Mucosa of stomach (tissue), 1 donor: ENCODE measurements around the gene HSD11B1.

Experiments used
- H3K27me3 ChIP-seq: one replicate; pipeline ENCODE4 v1.7.0; 2013; ENCODE audit warnings: mild to moderate bottlenecking, low read length; ENCODE audit not compliant: control insufficient read depth, insufficient read depth
- H3K36me3 ChIP-seq: one replicate; pipeline ENCODE4 v1.7.0; 2013; ENCODE audit warnings: low read length; ENCODE audit not compliant: control insufficient read depth, insufficient read depth
- H3K4me1 ChIP-seq: one replicate; pipeline ENCODE4 v1.7.0; 2013; ENCODE audit warnings: mild to moderate bottlenecking, low read length; ENCODE audit not compliant: control insufficient read depth, insufficient read depth
- H3K4me3 ChIP-seq: one replicate; pipeline ENCODE4 v1.7.0; 2013; ENCODE audit warnings: low read length
- H3K9ac ChIP-seq: one replicate; pipeline ENCODE4 v1.7.0; 2013; ENCODE audit warnings: mild to moderate bottlenecking, low read length, moderate library complexity
- H3K9me3 ChIP-seq: one replicate; pipeline ENCODE4 v1.7.0; 2013; ENCODE audit warnings: mild to moderate bottlenecking, low read length, moderate library complexity; ENCODE audit not compliant: control insufficient read depth
- donor health status: Pancreatic carcinoma.

Gene HSD11B1

GRCh38 chr1:209717818-209718217, 13.2 kb downstream of the HSD11B1 start:
- no peak overlapping the region for H3K9ac ChIP-seq
- H3K36me3 ChIP-seq, result no peaks in the 10 kb centered on the region
- H3K27me3 ChIP-seq, result no peaks in the 10 kb centered on the region
- no peak overlapping the region for H3K4me3 ChIP-seq
- no peaks in the 10 kb centered on the region for H3K9me3 ChIP-seq
- H3K4me1 ChIP-seq, result no peaks in the 10 kb centered on the region

GRCh38 chr1:209720326-209720725, 15.7 kb downstream of the HSD11B1 start:
- no peak overlapping the region for H3K9ac ChIP-seq
- no peaks in the 10 kb centered on the region for H3K27me3 ChIP-seq
- H3K4me3 ChIP-seq, result no peak overlapping the region
- H3K9me3 ChIP-seq, result no peaks in the 10 kb centered on the region
- no peaks in the 10 kb centered on the region for H3K36me3 ChIP-seq
- H3K4me1 ChIP-seq, result no peaks in the 10 kb centered on the region

- Histone ChIP-seq H3K4me3 (no peak overlapping the region), H3K9ac (no peak overlapping the region), H3K36me3 (no peaks in the 10 kb centered on the region), H3K4me1 (no peaks in the 10 kb centered on the region), H3K27me3 (no peaks in the 10 kb centered on the region), H3K9me3 (no peaks in the 10 kb centered on the region)
These were observed 16.2 kb downstream of the HSD11B1 start for GRCh38 chr1:209720826-209721225.

GRCh38 chr1:209721323-209721722, 16.7 kb downstream of the HSD11B1 start:
- Histone ChIP-seq H3K4me1 (no peaks in the 10 kb centered on the region), H3K9me3 (no peaks in the 10 kb centered on the region), H3K36me3 (no peaks in the 10 kb centered on the region), H3K4me3 (no peak overlapping the region), H3K27me3 (no peaks in the 10 kb centered on the region), H3K9ac (no peak overlapping the region)

GRCh38 chr1:209723265-209723664, 18.6 kb downstream of the HSD11B1 start:
- Histone ChIP-seq H3K9me3 (no peaks in the 10 kb centered on the region), H3K36me3 (no peaks in the 10 kb centered on the region), H3K4me3 (no peak overlapping the region), H3K27me3 (peaks cover 3% of the 10 kb centered on the region), H3K4me1 (no peaks in the 10 kb centered on the region), H3K9ac (no peak overlapping the region)

- Histone ChIP-seq H3K9me3 (no peaks in the 10 kb centered on the region), H3K36me3 (no peaks in the 10 kb centered on the region), H3K27me3 (peaks cover 3% of the 10 kb centered on the region), H3K4me3 (no peak overlapping the region), H3K9ac (no peak overlapping the region), H3K4me1 (no peaks in the 10 kb centered on the region)
These were observed 19.4 kb downstream of the HSD11B1 start for GRCh38 chr1:209723756-209724693.

- Histone ChIP-seq H3K27me3 (peaks cover 3% of the 10 kb centered on the region), H3K36me3 (no peaks in the 10 kb centered on the region), H3K9me3 (no peaks in the 10 kb centered on the region), H3K4me3 (no peak overlapping the region), H3K4me1 (no peaks in the 10 kb centered on the region), H3K9ac (no peak overlapping the region)
These were observed 22.6 kb downstream of the HSD11B1 start for GRCh38 chr1:209727286-209727685.

- Histone ChIP-seq H3K27me3 (peaks cover 3% of the 10 kb centered on the region), H3K9me3 (no peaks in the 10 kb centered on the region), H3K36me3 (no peaks in the 10 kb centered on the region), H3K4me1 (no peaks in the 10 kb centered on the region), H3K4me3 (no peak overlapping the region), H3K9ac (no peak overlapping the region)
These were observed 23.1 kb downstream of the HSD11B1 start for GRCh38 chr1:209727785-209728184.

- no peak overlapping the region for H3K4me3 ChIP-seq
- H3K4me1 ChIP-seq, result no peaks in the 10 kb centered on the region
- H3K9me3 ChIP-seq, result no peaks in the 10 kb centered on the region
- H3K36me3 ChIP-seq, result no peaks in the 10 kb centered on the region
- no peak overlapping the region for H3K9ac ChIP-seq
- peaks cover 3% of the 10 kb centered on the region for H3K27me3 ChIP-seq
These were observed 23.8 kb downstream of the HSD11B1 start for GRCh38 chr1:209728466-209728865.

GRCh38 chr1:209729436-209729835, 24.8 kb downstream of the HSD11B1 start:
- Histone ChIP-seq H3K36me3 (no peaks in the 10 kb centered on the region), H3K9ac (no peak overlapping the region), H3K27me3 (peaks cover 3% of the 10 kb centered on the region), H3K4me3 (no peak overlapping the region), H3K4me1 (no peaks in the 10 kb centered on the region), H3K9me3 (no peaks in the 10 kb centered on the region)

- H3K36me3 ChIP-seq, result no peaks in the 10 kb centered on the region
- H3K9ac ChIP-seq, result no peak overlapping the region
- no peak overlapping the region for H3K4me3 ChIP-seq
- no peaks in the 10 kb centered on the region for H3K27me3 ChIP-seq
- no peaks in the 10 kb centered on the region for H3K4me1 ChIP-seq
- H3K9me3 ChIP-seq, result no peaks in the 10 kb centered on the region
These were observed 28.1 kb downstream of the HSD11B1 start for GRCh38 chr1:209732725-209733124.

- H3K4me3 ChIP-seq, result no peak overlapping the region
- no peaks in the 10 kb centered on the region for H3K36me3 ChIP-seq
- H3K27me3 ChIP-seq, result no peaks in the 10 kb centered on the region
- H3K9me3 ChIP-seq, result no peaks in the 10 kb centered on the region
- no peaks in the 10 kb centered on the region for H3K4me1 ChIP-seq
- no peak overlapping the region for H3K9ac ChIP-seq
These were observed 29.0 kb downstream of the HSD11B1 start for GRCh38 chr1:209733409-209734192.
